ENCODE data around the gene AUTS2.

The AUTS2 gene

GRCh38 chr7:69682518-69682917 is 84.2 kb downstream of the AUTS2 start (continued):
- TF ChIP-seq ZNF274 (IDR thresholded peaks at IDR 0.05; ENCODE audit: low read length) (no peak), ZNF274 (tag by site-specific recombination; IDR thresholded peaks at IDR 0.05; ENCODE audit: borderline replicate concordance) (no peak), GLIS1 (tag by site-specific recombination; IDR thresholded peaks at IDR 0.05) (no peak), ZNF792 (tag by site-specific recombination; IDR thresholded peaks at IDR 0.05) (no peak), ZNF391 (tag by site-specific recombination; IDR thresholded peaks at IDR 0.05; ENCODE audit: borderline replicate concordance, low read depth) (no peak), REST (tag by site-specific recombination; IDR thresholded peaks at IDR 0.05) (no peak), ZNF23 (tag by site-specific recombination; IDR thresholded peaks at IDR 0.05; ENCODE audit: borderline replicate concordance) (no peak), OSR2 (tag by site-specific recombination; IDR thresholded peaks at IDR 0.05) (no peak), SP2 (tag by site-specific recombination; IDR thresholded peaks at IDR 0.05) (no peak), TSHZ1 (tag by site-specific recombination; IDR thresholded peaks at IDR 0.05; ENCODE audit: borderline replicate concordance) (no peak), KLF1 (tag by site-specific recombination; IDR thresholded peaks at IDR 0.05) (no peak), ZNF664 (tag by site-specific recombination; IDR thresholded peaks at IDR 0.05) (no peak), ZNF366 (tag by site-specific recombination; conservative IDR thresholded peaks at IDR 0.05) (no peak), ZNF768 (tag by site-specific recombination; IDR thresholded peaks at IDR 0.05) (no peak)
- TF ChIP-seq, protein P1, sequence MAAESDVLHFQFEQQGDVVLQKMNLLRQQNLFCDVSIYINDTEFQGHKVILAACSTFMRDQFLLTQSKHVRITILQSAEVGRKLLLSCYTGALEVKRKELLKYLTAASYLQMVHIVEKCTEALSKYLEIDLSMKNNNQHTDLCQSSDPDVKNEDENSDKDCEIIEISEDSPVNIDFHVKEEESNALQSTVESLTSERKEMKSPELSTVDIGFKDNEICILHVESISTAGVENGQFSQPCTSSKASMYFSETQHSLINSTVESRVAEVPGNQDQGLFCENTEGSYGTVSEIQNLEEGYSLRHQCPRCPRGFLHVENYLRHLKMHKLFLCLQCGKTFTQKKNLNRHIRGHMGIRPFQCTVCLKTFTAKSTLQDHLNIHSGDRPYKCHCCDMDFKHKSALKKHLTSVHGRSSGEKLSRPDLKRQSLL (tag by site-specific recombination; IDR thresholded peaks at IDR 0.05) = no peak

DNA sequence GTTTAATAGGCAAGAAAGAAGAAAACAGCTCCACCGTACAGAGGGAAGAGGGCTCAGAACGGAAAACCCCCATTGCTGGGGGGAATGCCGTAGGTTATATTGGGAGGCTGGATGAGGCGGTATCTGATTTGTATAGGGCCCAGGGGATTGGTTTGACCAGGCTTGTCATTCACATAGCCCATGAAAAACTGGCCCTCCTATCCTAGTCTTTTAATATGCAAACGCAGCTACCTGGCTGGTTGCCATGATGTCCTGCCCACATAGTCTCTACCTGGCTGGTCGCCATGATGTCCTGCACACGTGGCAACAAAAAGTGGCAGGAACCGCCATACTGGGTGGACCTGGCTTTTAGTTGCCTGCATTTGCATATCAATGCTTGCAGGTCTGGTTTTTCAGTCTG is 84.7 kb downstream of the AUTS2 start:
- no peak for TF ChIP-seq ZNF10 (tag by site-specific recombination; IDR thresholded peaks at IDR 0.05)
- TF ChIP-seq HOXD13 (CRISPR knock-in tag; IDR thresholded peaks at IDR 0.05; ENCODE audit: borderline replicate concordance) = no peak
- no peak for TF ChIP-seq AEBP2 (tag by site-specific recombination; IDR thresholded peaks at IDR 0.05; ENCODE audit: borderline replicate concordance)
- TF ChIP-seq ZNF423 (tag by site-specific recombination; IDR thresholded peaks at IDR 0.05) = no peak
- TF ChIP-seq ZNF24 (tag by site-specific recombination; IDR thresholded peaks at IDR 0.05) = no peak
- TF ChIP-seq, protein P2, sequence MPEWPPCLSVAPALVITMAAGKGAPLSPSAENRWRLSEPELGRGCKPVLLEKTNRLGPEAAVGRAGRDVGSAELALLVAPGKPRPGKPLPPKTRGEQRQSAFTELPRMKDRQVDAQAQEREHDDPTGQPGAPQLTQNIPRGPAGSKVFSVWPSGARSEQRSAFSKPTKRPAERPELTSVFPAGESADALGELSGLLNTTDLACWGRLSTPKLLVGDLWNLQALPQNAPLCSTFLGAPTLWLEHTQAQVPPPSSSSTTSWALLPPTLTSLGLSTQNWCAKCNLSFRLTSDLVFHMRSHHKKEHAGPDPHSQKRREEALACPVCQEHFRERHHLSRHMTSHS (tag by site-specific recombination; IDR thresholded peaks at IDR 0.05) = no peak
- TF ChIP-seq ZNF280C (tag by site-specific recombination; IDR thresholded peaks at IDR 0.05) = no peak

More for the DNA sequence above, 84.7 kb downstream of the AUTS2 start:
- H3K36me3 ChIP-seq (ENCODE audit: control insufficient read depth in 2 of 2, insufficient read depth in 1 of 2, low read length in 2 of 2) = no peaks in the 10 kb centered on the region
- no peaks in the 10 kb centered on the region for H3K9me3 ChIP-seq (ENCODE audit: control insufficient read depth, insufficient read depth, low read depth, low read length)
- H3K4me3 ChIP-seq (ENCODE audit: low read depth, low read length) = no peak overlapping the region
- CTCF ChIA-PET = no interaction called here
- H3K27ac ChIP-seq (ENCODE audit: extremely low read depth, low read depth, low read length) = no peak overlapping the region
- peaks cover 31% of the 10 kb centered on the region for H3K4me1 ChIP-seq (ENCODE audit: control insufficient read depth, insufficient read depth, low read length)
- POLR2A ChIA-PET = interaction anchor here (0.5 kb wide), 1 partner anchor 12 kb away, joined by 3 read pairs; no protein-coding TSS in a partner anchor
